OCI-LY1 (cell line): ENCODE measurements around the gene SLC47A2.

Source experiments
- H2AFZ ChIP-seq: fragments of 200-600 bp; sonication (generic), shearing (Covaris generic); 2 replicates; pipeline ENCODE4 v1.6.0; 2014; ENCODE audit warnings: antibody characterized with exemption, mild to moderate bottlenecking, low read length
- H3F3A ChIP-seq: fragments of 200-600 bp; sonication (generic), shearing (Covaris generic); 2 replicates; pipeline ENCODE4 v1.6.0; 2014; ENCODE audit warnings: mild to moderate bottlenecking, antibody characterized with exemption, low read length, moderate library complexity; ENCODE audit not compliant: insufficient read depth
- H3K27ac ChIP-seq: fragments of 200-600 bp; sonication (generic); 2 replicates; pipeline ENCODE4 v1.5.1; 2014; ENCODE audit warnings: low read length, mixed run types, mild to moderate bottlenecking, low read depth; ENCODE audit not compliant: poor library complexity, severe bottlenecking
- H3K27me3 ChIP-seq: fragments of 200-600 bp; sonication (generic); 2 replicates; pipeline ENCODE4 v1.6.0; 2014; ENCODE audit warnings: antibody characterized with exemption, mild to moderate bottlenecking, low read length, moderate library complexity; ENCODE audit not compliant: insufficient read depth
- H3K36me3 ChIP-seq: fragments of 200-600 bp; sonication (generic); 2 replicates; pipeline ENCODE4 v1.6.1; 2014; ENCODE audit warnings: mild to moderate bottlenecking, antibody characterized with exemption, low read length, moderate library complexity, mixed read lengths; ENCODE audit not compliant: insufficient read depth
- H3K4me1 ChIP-seq: fragments of 200-600 bp; sonication (generic); 2 replicates; pipeline ENCODE4 v1.5.1; 2014; ENCODE audit warnings: mild to moderate bottlenecking, low read length, moderate library complexity; ENCODE audit not compliant: insufficient read depth, severe bottlenecking
- H3K4me2 ChIP-seq: fragments of 200-600 bp; sonication (generic), shearing (Covaris generic); 2 replicates; pipeline ENCODE4 v1.6.1; 2014; ENCODE audit warnings: low read length
- H3K4me3 ChIP-seq: fragments of 200-600 bp; sonication (generic); 2 replicates; pipeline ENCODE4 v1.5.1; 2014; ENCODE audit warnings: low read length, low read depth, mild to moderate bottlenecking, mixed read lengths; ENCODE audit not compliant: poor library complexity, severe bottlenecking
- H3K79me2 ChIP-seq: fragments of 200-600 bp; shearing (Covaris generic); 2 replicates; pipeline ENCODE4 v1.6.1; 2016; ENCODE audit warnings: mixed run types, low read length, mixed read lengths; ENCODE audit not compliant: insufficient read depth
- H3K9ac ChIP-seq: fragments of 200-600 bp; sonication (generic), shearing (Covaris generic); 2 replicates; pipeline ENCODE4 v1.6.1; 2014; ENCODE audit warnings: mild to moderate bottlenecking, low read length, mixed read lengths
- H3K9me2 ChIP-seq: fragments of 200-600 bp; sonication (generic), shearing (Covaris generic); 2 replicates; pipeline ENCODE4 v1.6.1; 2014; ENCODE audit warnings: low read depth, mild to moderate bottlenecking, low read length, mixed read lengths
- H3K9me3 ChIP-seq: fragments of 200-600 bp; shearing (Covaris generic); 2 replicates; pipeline ENCODE4 v1.6.1; 2014; ENCODE audit warnings: low read length, mixed read lengths
- H4K20me1 ChIP-seq: fragments of 200-600 bp; sonication (generic), shearing (Covaris generic); 2 replicates; pipeline ENCODE4 v1.6.0; 2016; ENCODE audit warnings: mild to moderate bottlenecking, low read length; ENCODE audit not compliant: insufficient read depth
- EZH2 ChIP-seq: fragments of 200-600 bp; sonication (generic), shearing (Covaris generic); IDR thresholded peaks from 2 replicates; pipeline ENCODE4 v1.8.0; 2017; ENCODE audit warnings: borderline replicate concordance, mixed run types, mild to moderate bottlenecking, antibody characterized with exemption, low read length, moderate library complexity, mixed read lengths
- TF ChIP-seq, protein P1 (sequence below): fragments of 200-600 bp; sonication (generic), shearing (Covaris generic); IDR thresholded peaks from 2 replicates; pipeline ENCODE4 v1.5.1; 2017; ENCODE audit warnings: mild to moderate bottlenecking, antibody characterized with exemption, low read length, moderate library complexity, mixed read lengths

Gene SLC47A2

DNA sequence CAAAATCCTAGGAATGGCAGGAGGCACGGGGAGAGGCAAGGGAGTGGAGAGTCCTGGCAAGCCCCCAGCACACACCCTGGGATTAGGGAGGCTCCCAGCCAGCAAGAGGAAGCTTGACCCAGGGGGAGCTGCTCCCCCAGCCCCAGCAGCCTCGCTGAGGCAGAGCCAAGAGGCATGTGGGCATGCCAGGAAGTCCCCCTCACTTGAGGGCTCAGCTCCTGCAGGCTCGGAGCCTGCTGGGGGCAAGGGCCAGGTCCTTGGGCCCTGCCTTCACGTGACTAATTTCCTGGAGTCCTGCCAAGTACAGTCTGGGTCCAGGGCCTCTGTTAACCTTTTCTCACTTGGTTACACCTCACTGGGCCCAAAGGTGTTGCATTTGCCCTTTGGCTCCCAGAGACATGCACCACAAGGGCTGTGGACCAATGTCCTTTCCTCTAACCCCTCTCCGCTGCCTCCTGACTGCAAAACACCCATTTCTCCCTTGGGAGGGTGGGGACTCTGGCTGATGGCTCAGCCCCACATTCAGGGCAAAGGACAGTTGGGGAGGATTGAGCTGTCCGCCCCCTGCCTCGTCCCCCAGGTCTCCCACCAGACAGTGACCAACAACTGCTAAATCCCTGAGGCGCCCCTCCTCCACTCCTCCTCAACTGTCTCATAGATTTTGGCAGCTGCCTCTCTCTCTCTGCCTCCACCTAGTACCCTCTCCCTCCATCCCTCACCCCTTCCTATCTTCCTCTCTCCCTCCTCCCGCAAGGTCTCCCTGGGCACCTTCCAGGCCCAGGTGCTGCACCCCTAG, 4.4 kb upstream of the SLC47A2 start:
- Histone ChIP-seq H3K9me2 (no peaks in the 10 kb centered on the region), H3K4me3 (no peak overlapping the region), H3K9ac (no peak overlapping the region), H3K9me3 (no peaks in the 10 kb centered on the region), H3K79me2 (no peaks in the 10 kb centered on the region), H3K36me3 (no peaks in the 10 kb centered on the region), H3K4me1 (peaks cover 17% of the 10 kb centered on the region), H3K27me3 (no peaks in the 10 kb centered on the region; the same call in 1 of the 2 replicates), H3K27ac (no peak overlapping the region), H3K4me2 (no peak overlapping the region), H3F3A (no peaks in the 10 kb centered on the region), H4K20me1 (no peaks in the 10 kb centered on the region), H2AFZ (no peak overlapping the region)
- TF ChIP-seq, protein P1, sequence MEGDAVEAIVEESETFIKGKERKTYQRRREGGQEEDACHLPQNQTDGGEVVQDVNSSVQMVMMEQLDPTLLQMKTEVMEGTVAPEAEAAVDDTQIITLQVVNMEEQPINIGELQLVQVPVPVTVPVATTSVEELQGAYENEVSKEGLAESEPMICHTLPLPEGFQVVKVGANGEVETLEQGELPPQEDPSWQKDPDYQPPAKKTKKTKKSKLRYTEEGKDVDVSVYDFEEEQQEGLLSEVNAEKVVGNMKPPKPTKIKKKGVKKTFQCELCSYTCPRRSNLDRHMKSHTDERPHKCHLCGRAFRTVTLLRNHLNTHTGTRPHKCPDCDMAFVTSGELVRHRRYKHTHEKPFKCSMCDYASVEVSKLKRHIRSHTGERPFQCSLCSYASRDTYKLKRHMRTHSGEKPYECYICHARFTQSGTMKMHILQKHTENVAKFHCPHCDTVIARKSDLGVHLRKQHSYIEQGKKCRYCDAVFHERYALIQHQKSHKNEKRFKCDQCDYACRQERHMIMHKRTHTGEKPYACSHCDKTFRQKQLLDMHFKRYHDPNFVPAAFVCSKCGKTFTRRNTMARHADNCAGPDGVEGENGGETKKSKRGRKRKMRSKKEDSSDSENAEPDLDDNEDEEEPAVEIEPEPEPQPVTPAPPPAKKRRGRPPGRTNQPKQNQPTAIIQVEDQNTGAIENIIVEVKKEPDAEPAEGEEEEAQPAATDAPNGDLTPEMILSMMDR, result no peak
- TF ChIP-seq EZH2, result no peak

DNA sequence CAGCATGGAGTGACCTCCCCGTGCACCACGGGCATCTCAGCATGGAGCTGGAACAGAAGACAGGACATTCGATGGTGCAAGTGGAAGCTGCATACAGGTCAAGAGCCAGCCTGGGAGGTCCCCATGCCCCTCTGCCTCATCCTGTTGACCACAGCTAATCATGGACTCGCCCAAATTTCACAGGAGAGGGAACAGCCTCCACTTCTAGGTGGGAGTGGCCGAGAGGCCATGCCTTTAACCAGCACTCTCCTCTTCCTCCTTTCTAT, 3.8 kb upstream of the SLC47A2 start:
- Histone ChIP-seq H3K4me2 (no peak overlapping the region), H2AFZ (no peak overlapping the region)

GRCh38 chr17:19719355-19720209, 3.2 kb upstream of the SLC47A2 start:
- Histone ChIP-seq H3K36me3 (no peaks in the 10 kb centered on the region), H3K79me2 (no peaks in the 10 kb centered on the region), H3K27me3 (no peaks in the 10 kb centered on the region; the same call in 1 of the 2 replicates), H4K20me1 (no peaks in the 10 kb centered on the region), H2AFZ (no peak overlapping the region), H3K27ac (no peak overlapping the region), H3K9me2 (no peaks in the 10 kb centered on the region), H3K9me3 (no peaks in the 10 kb centered on the region), H3K9ac (no peak overlapping the region), H3K4me3 (no peak overlapping the region), H3K4me1 (peaks cover 13% of the 10 kb centered on the region), H3K4me2 (no peak overlapping the region), H3F3A (no peaks in the 10 kb centered on the region)
- no peak for TF ChIP-seq EZH2

More for the DNA sequence above, 3.8 kb upstream of the SLC47A2 start:
- H3K27me3 ChIP-seq, result no peaks in the 10 kb centered on the region; the same call in 1 of the 2 replicates
- no peaks in the 10 kb centered on the region for H3K9me2 ChIP-seq
- no peaks in the 10 kb centered on the region for H3F3A ChIP-seq
- H3K36me3 ChIP-seq, result no peaks in the 10 kb centered on the region
- no peak overlapping the region for H3K9ac ChIP-seq
- TF ChIP-seq, protein P1, result no peak
- no peak for TF ChIP-seq EZH2
- H3K79me2 ChIP-seq, result no peaks in the 10 kb centered on the region
- H4K20me1 ChIP-seq, result no peaks in the 10 kb centered on the region
- H3K27ac ChIP-seq, result no peak overlapping the region
- no peak overlapping the region for H3K4me3 ChIP-seq
- H3K4me1 ChIP-seq, result peaks cover 17% of the 10 kb centered on the region
- no peaks in the 10 kb centered on the region for H3K9me3 ChIP-seq
